ENCODE data around the gene DPY19L1.
"Not testable (repeated sequence)": the region's sequence is repeated elsewhere in the genome, so short reads cannot be mapped to it uniquely, and the experiment has no call there.

The DPY19L1 gene

DNA sequence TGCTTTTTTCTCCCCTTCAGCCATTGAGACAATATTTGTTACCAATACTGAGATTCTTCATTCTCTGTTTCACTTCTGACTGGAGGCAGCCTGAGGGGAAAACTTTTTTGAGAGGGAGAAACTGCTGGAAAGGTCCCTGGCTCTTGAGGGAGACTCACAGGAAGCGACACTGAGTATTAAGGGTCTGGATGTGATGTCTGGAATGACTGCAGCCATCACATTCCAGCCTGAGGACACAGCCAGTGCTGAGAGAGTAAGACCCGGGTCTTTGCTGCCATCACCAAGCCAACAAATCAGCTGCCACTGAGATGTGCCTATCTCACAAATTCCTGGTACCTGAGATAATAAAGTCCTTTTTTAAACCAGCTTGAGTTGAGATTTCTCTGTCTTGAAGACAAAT lies 157.4 kb downstream of the DPY19L1 start:
- no peak for DNase-seq
- no peak for TF ChIP-seq POLR2A (IDR thresholded peaks at IDR 0.05; ENCODE audit: low read length)

DNA sequence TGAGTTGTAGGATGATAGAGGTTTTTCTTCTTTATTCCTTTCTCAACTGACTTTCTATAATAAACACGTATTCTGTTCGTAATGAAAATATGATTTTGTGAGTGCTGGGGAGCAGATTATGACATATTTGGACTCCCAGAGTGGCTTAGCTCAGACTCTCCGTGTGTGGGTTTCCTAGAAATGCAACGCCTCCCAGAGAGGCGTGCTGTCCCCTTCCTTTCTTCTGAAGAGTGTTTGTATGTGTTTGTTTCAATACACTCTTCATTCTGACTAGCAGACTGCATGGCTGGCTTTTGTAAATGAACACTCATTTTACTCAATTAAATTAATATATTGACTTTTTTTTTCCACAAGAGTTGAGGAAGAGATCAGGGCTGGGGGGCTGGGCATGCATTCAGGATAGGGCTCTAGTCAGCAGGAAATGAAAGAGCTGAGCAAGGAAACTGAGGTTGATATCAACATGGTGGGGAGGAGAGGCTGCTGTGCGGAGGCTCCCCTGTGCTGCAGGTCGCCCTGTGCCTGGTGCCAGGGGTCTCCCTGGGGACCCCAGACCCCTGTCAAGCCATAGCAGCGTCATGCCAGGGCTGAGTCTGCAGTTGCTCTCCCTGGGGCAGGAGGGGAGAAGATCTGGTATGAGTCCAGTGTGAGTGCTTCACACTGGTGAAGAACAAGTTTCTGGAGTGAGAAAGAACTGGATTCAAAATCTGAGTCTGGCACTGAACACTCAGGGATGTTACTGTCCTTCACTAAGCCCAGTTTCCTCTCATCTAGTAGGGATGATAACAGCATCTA lies 158.1 kb downstream of the DPY19L1 start:
- DNase-seq: not testable (repeated sequence)
